GM08714 (cell line): ENCODE measurements around the gene REV3L.
"Not testable (repeated sequence)": the region's sequence is repeated elsewhere in the genome, so short reads cannot be mapped to it uniquely, and the experiment has no call there.

ENCODE experiments used
- H3K4me3 ChIP-seq: fragments of 200-500 bp; sonication (Bioruptor generic); 2 replicates; pipeline ENCODE4 v1.5.1; 2014; ENCODE audit warnings: mild to moderate bottlenecking, low read length, inconsistent platforms
- ZNF274 ChIP-seq: IDR thresholded peaks from 2 replicates; pipeline ENCODE4 v1.6.1; 2012; ENCODE audit warnings: mild to moderate bottlenecking, low read depth, low read length

Gene REV3L

GRCh38 chr6:111276736-111277135, 206.3 kb downstream of the REV3L start:
- TF ChIP-seq ZNF274, result no peak
- no peak overlapping the region for H3K4me3 ChIP-seq

GRCh38 chr6:111276335-111276734, 206.7 kb downstream of the REV3L start:
- no peak overlapping the region for H3K4me3 ChIP-seq
- no peak for TF ChIP-seq ZNF274

- no peak for TF ChIP-seq ZNF274
- H3K4me3 ChIP-seq, result no peak overlapping the region
These were observed 208.3 kb downstream of the REV3L start for GRCh38 chr6:111274593-111275217.

- H3K4me3 ChIP-seq, result no peak overlapping the region
- TF ChIP-seq ZNF274, result no peak
These were observed 212.9 kb downstream of the REV3L start for GRCh38 chr6:111270121-111270520.

GRCh38 chr6:111269401-111269970, 213.5 kb downstream of the REV3L start:
- H3K4me3 ChIP-seq, result no peak overlapping the region
- no peak for TF ChIP-seq ZNF274

GRCh38 chr6:111267764-111268333, 215.2 kb downstream of the REV3L start:
- no peak for TF ChIP-seq ZNF274

GRCh38 chr6:111266276-111266675, 216.7 kb downstream of the REV3L start:
- no peak overlapping the region for H3K4me3 ChIP-seq
- no peak for TF ChIP-seq ZNF274

More at GRCh38 chr6:111267764-111268333, 215.2 kb downstream of the REV3L start:
- H3K4me3 ChIP-seq, result no peak overlapping the region

- H3K4me3 ChIP-seq, result no peak overlapping the region
These were observed 217.2 kb downstream of the REV3L start for GRCh38 chr6:111265842-111266241.

GRCh38 chr6:111263837-111264236, 219.2 kb downstream of the REV3L start:
- no peak for TF ChIP-seq ZNF274
- H3K4me3 ChIP-seq, result no peak overlapping the region

More at GRCh38 chr6:111265842-111266241, 217.2 kb downstream of the REV3L start:
- TF ChIP-seq ZNF274, result no peak

- TF ChIP-seq ZNF274, result no peak
- H3K4me3 ChIP-seq, result peak overlapping the region; percentile 67; the same call in 1 of the 2 replicates
These were observed 222.3 kb downstream of the REV3L start for GRCh38 chr6:111260570-111261298.

- no peak for TF ChIP-seq ZNF274
- peak overlapping the region; percentile 67 for H3K4me3 ChIP-seq
These were observed 223.8 kb downstream of the REV3L start for GRCh38 chr6:111259089-111259831.

GRCh38 chr6:111258615-111259088, 224.4 kb downstream of the REV3L start:
- TF ChIP-seq ZNF274, result no peak

GRCh38 chr6:111258010-111258409, 225.0 kb downstream of the REV3L start:
- TF ChIP-seq ZNF274, result no peak
- H3K4me3 ChIP-seq, result no peak overlapping the region

More at GRCh38 chr6:111258615-111259088, 224.4 kb downstream of the REV3L start:
- no peak overlapping the region for H3K4me3 ChIP-seq

GRCh38 chr6:111256646-111257045, 226.4 kb downstream of the REV3L start:
- no peak overlapping the region for H3K4me3 ChIP-seq
- no peak for TF ChIP-seq ZNF274

- H3K4me3 ChIP-seq, result not testable (repeated sequence)
These were observed 227.2 kb downstream of the REV3L start for GRCh38 chr6:111255838-111256237.
